K562 (cell line): ENCODE results near the gene AKAP13.

Source experiments
- CHD2 ChIP-seq: IDR thresholded peaks from 2 replicates; pipeline ENCODE4 v1.6.1; 2011; ENCODE audit warnings: low read depth, low read length
- CREB1 ChIP-seq, 2 experiments: sonication (generic) in 1 of 2; formaldehyde crosslinking in 1 of 2; IDR thresholded peaks; 2 replicates each; pipeline versions ENCODE4 v1.6.1 to v1.8.0; 2012 to 2022; ENCODE audit warnings: inconsistent platforms in 1 of 2, mild to moderate bottlenecking in 1 of 2, missing genetic modification reagents in 1 of 2, moderate library complexity in 1 of 2
- DLX4 ChIP-seq: fragments of 250-450 bp; sonication (Bioruptor Pico); IDR thresholded peaks from 2 replicates; pipeline ENCODE4 v1.6.1; 2021; ENCODE audit warnings: mild to moderate bottlenecking
- ETS1 ChIP-seq: conservative IDR thresholded peaks from 2 replicates; pipeline ENCODE4 v1.6.1; 2011; ENCODE audit warnings: low read depth, mild to moderate bottlenecking, low read length; ENCODE audit not compliant: control insufficient read depth
- EZH2 ChIP-seq: IDR thresholded peaks from 2 replicates; pipeline ENCODE4 v1.6.1; 2012; ENCODE audit warnings: low read depth, mild to moderate bottlenecking, inconsistent platforms, low read length, borderline replicate concordance
- GATA2 ChIP-seq: sonication (generic); formaldehyde crosslinking; IDR thresholded peaks from 2 replicates; pipeline ENCODE4 v1.4.0; 2020; ENCODE audit warnings: mild to moderate bottlenecking, missing genetic modification reagents
- KLF1 ChIP-seq: fragments of 450-650 bp; IDR thresholded peaks from 2 replicates; pipeline ENCODE4 v1.6.1; 2016; ENCODE audit warnings: missing genetic modification characterization, missing compliant biosample characterization
- KLF16 ChIP-seq: IDR thresholded peaks from 2 replicates; pipeline ENCODE4 v1.6.1; 2016; ENCODE audit warnings: antibody characterized with exemption
- L3MBTL2 ChIP-seq: fragments of 450-650 bp; IDR thresholded peaks from 2 replicates; pipeline ENCODE4 v1.6.1; 2016; ENCODE audit warnings: mild to moderate bottlenecking, moderate library complexity
- MTA3 ChIP-seq: fragments of 450-650 bp; formaldehyde crosslinking; IDR thresholded peaks from 2 replicates; pipeline ENCODE4 v1.6.1; 2017; ENCODE audit warnings: mild to moderate bottlenecking, borderline replicate concordance
- STAT5A ChIP-seq: IDR thresholded peaks from 2 replicates; pipeline ENCODE4 v1.6.1; 2012; ENCODE audit warnings: low read length, inconsistent platforms, borderline replicate concordance
- TAF1 ChIP-seq: IDR thresholded peaks from 2 replicates; pipeline ENCODE4 v1.6.1; 2011; ENCODE audit warnings: mild to moderate bottlenecking, low read length, moderate library complexity; ENCODE audit not compliant: insufficient read depth, control insufficient read depth, severe bottlenecking; ENCODE audit errors: extremely low read depth

GRCh38 chr15:85708402-85708941 is 328.1 kb downstream of the AKAP13 start:
- no peak for TF ChIP-seq GATA2 (CRISPR knock-in tag)
- no peak for TF ChIP-seq CHD2
- TF ChIP-seq MTA3 = no peak
- TF ChIP-seq CREB1 (IDR thresholded peaks at IDR 0.05) = no peak
- TF ChIP-seq CREB1 (CRISPR knock-in tag; IDR thresholded peaks at IDR 0.05) = no peak
- no peak for TF ChIP-seq KLF1 (tag)
- TF ChIP-seq STAT5A = no peak
- no peak for TF ChIP-seq L3MBTL2
- no peak for TF ChIP-seq EZH2
- TF ChIP-seq KLF16 = no peak
- no peak for TF ChIP-seq ETS1
- no peak for TF ChIP-seq DLX4 (CRISPR knock-in tag)
- no peak for TF ChIP-seq TAF1
